Measurements from ENCODE around the gene MAMDC4.

Gene MAMDC4

GRCh38 chr9:136848393-136849037 lies 3.6 kb upstream of the MAMDC4 start:
- DNase-seq (ENCODE audit: insufficient read length, low spot score) (peak; percentile 57), FAIRE-seq (no peak)

- DNase-seq (ENCODE audit: insufficient read length, low spot score) (peak; percentile 99), FAIRE-seq (peak; percentile 100)
Observed at GRCh38 chr9:136849038-136849959, 2.8 kb upstream of the MAMDC4 start, which contains the start of gene PHPT1. Gene PHPT1 (plus strand): TSS chr9:136849409. CDS start chr9:136849431, 22 bp downstream.

- DNase-seq (ENCODE audit: insufficient read length, low spot score) (no peak), FAIRE-seq (no peak)
Observed at GRCh38 chr9:136849960-136850865, 1.9 kb upstream of the MAMDC4 start.

- FAIRE-seq = no peak
- DNase-seq (ENCODE audit: insufficient read length, low spot score) = no peak
Observed at GRCh38 chr9:136850866-136851775, 1.0 kb upstream of the MAMDC4 start.

- FAIRE-seq (no peak), DNase-seq (ENCODE audit: insufficient read length, low spot score) (no peak)
Observed at GRCh38 chr9:136852664-136853595, 784 bp downstream of the MAMDC4 start.

- FAIRE-seq (no peak), DNase-seq (ENCODE audit: insufficient read length, low spot score) (no peak)
Observed at GRCh38 chr9:136853596-136854112, 1.5 kb downstream of the MAMDC4 start.

GRCh38 chr9:136854113-136854841 lies 2.1 kb downstream of the MAMDC4 start:
- FAIRE-seq (no peak), DNase-seq (ENCODE audit: insufficient read length, low spot score) (no peak)

- DNase-seq (ENCODE audit: insufficient read length, low spot score) = no peak
- FAIRE-seq = no peak
Observed at GRCh38 chr9:136854842-136855460, 2.8 kb downstream of the MAMDC4 start.

GRCh38 chr9:136855461-136856078 lies 3.4 kb downstream of the MAMDC4 start:
- DNase-seq (ENCODE audit: insufficient read length, low spot score) (no peak), FAIRE-seq (no peak)

GRCh38 chr9:136856079-136856476 lies 3.9 kb downstream of the MAMDC4 start:
- DNase-seq (ENCODE audit: insufficient read length, low spot score) = no peak
- no peak for FAIRE-seq

- DNase-seq (ENCODE audit: insufficient read length, low spot score) (no peak), FAIRE-seq (no peak)
Observed at GRCh38 chr9:136856541-136857141, 4.5 kb downstream of the MAMDC4 start.

GRCh38 chr9:136857166-136857565 lies 5.0 kb downstream of the MAMDC4 start:
- FAIRE-seq = no peak

GRCh38 chr9:136857581-136858412 lies 5.7 kb downstream of the MAMDC4 start:
- no peak for FAIRE-seq

More at GRCh38 chr9:136857166-136857565, 5.0 kb downstream of the MAMDC4 start:
- no peak for DNase-seq (ENCODE audit: insufficient read length, low spot score)

GRCh38 chr9:136858452-136858843 lies 6.3 kb downstream of the MAMDC4 start:
- DNase-seq (ENCODE audit: insufficient read length, low spot score) (no peak), FAIRE-seq (no peak)

More at GRCh38 chr9:136857581-136858412, 5.7 kb downstream of the MAMDC4 start:
- no peak for DNase-seq (ENCODE audit: insufficient read length, low spot score)

All from GM19239 (cell line).